ENCODE results near the gene N4BP2L2. TPM values are rescaled to one million over a fixed set of nuclear protein-coding genes. Genes with fewer than 3 reads are reported as not detected.

The N4BP2L2 gene
- total RNA-seq, 1 donor: 183 TPM

DNA sequence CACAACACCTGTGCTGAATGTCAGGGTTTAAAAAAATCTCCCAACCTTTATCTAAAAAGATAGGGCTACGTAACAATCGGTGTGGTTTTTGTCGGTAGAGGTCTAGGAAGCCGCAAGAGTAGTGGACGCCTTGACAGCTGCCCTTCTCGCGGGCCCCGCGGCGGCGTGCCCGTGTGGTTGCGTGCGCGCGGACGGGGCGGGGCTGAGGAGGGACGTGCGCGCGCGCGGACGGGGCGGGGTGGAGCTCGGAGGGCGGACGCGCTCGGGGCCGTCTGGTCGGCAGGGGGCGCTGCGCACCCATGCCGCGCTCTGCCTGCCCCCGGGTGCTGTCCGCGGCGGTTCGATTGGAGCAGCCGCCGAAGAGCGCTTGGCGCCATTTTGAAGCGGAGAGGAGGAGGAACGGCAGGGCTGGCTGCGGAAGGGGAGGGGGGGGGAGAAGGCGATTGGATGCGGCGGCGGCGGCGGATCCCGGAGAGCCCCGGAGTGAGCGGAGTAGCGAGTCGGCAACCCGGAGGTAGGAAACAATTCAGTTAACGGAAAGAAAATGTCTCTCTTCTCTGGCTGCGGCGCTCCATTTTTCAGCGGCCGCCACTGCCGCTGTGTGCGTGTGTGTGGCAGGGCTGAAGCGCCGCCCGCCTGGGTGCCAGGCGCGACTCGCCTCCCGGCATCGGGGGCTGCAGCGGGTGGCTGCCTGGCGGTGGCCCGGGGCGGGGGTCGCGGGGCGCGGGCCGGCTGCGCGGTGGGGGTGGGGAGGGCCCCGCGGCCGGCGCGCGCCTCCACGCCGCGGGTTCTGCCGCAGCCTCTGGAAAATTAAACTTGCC, 47.7 kb upstream of the N4BP2L2 start, which contains the start of gene PDS5B:
Gene PDS5B, plus strand, starts transcription at position 373 of the 821 bp plus-strand sequence. CDS start 62,321 bp downstream, outside the sequence.
- TF ChIP-seq, protein P1, sequence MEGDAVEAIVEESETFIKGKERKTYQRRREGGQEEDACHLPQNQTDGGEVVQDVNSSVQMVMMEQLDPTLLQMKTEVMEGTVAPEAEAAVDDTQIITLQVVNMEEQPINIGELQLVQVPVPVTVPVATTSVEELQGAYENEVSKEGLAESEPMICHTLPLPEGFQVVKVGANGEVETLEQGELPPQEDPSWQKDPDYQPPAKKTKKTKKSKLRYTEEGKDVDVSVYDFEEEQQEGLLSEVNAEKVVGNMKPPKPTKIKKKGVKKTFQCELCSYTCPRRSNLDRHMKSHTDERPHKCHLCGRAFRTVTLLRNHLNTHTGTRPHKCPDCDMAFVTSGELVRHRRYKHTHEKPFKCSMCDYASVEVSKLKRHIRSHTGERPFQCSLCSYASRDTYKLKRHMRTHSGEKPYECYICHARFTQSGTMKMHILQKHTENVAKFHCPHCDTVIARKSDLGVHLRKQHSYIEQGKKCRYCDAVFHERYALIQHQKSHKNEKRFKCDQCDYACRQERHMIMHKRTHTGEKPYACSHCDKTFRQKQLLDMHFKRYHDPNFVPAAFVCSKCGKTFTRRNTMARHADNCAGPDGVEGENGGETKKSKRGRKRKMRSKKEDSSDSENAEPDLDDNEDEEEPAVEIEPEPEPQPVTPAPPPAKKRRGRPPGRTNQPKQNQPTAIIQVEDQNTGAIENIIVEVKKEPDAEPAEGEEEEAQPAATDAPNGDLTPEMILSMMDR (IDR thresholded peaks at IDR 0.05; ENCODE audit: extremely low read depth, low read depth, low read length): peak; percentile 55
- Histone ChIP-seq H3K36me3 (ENCODE audit: insufficient read depth, low read length) (no peaks in the 10 kb centered on the region), H3K27ac (ENCODE audit: low read depth, low read length) (peak within 1 kb of the TSS; percentile 83), H2AFZ (ENCODE audit: low read length) (peak within 1 kb of the TSS; percentile 95), H3K9me3 (ENCODE audit: low read depth, low read length) (no peaks in the 10 kb centered on the region), H3K4me2 (ENCODE audit: insufficient read depth, low read length) (peak within 1 kb of the TSS; percentile 98), H4K20me1 (ENCODE audit: insufficient read depth, low read length) (peaks cover 6% of the 10 kb centered on the region), H3K4me1 (ENCODE audit: insufficient read depth, low read length) (peaks cover 29% of the 10 kb centered on the region), H3K79me2 (ENCODE audit: insufficient read depth, low read length) (peaks cover 37% of the 10 kb centered on the region), H3K27me3 (ENCODE audit: insufficient read depth, low read length) (no peaks in the 10 kb centered on the region), H3K4me3 (ENCODE audit: insufficient read depth, low read length) (peak within 1 kb of the TSS; percentile 85)
- peak; percentile 99 for DNase-seq (ENCODE audit: insufficient read length, low spot score, missing footprints)

DNA sequence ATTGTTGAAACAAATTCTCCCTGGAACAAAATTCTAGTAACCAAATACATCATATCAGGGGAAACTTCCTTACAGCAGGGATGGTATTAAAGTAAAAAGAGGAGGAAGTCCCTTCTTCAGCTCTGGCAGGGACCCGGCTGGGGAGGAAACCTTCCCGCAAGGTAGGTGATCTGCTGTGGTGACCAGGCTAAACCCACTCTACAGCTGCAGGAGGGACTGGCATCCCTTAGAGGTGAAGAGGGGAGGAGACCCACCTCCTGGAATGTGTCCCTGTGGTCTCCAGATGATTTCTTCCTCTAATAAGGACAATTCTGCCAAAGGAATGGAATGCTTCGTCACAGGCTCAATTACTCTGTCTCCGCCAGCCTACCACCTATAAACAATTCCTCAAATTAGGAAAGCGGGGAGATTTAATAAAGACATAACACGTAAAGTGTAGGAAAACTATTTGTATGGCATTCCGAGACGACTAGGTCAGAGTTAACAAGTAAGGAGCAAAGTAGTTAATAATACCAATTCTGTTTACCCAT, 47.0 kb upstream of the N4BP2L2 start:
- H3K36me3 ChIP-seq (ENCODE audit: insufficient read depth, low read length): no peaks in the 10 kb centered on the region
- peak overlapping the region; percentile 95 for H2AFZ ChIP-seq (ENCODE audit: low read length)
- H3K4me1 ChIP-seq (ENCODE audit: insufficient read depth, low read length): peaks cover 29% of the 10 kb centered on the region
- H3K4me3 ChIP-seq (ENCODE audit: insufficient read depth, low read length): peak overlapping the region; percentile 85
- peak overlapping the region; percentile 62 for H3K27ac ChIP-seq (ENCODE audit: low read depth, low read length)
- H4K20me1 ChIP-seq (ENCODE audit: insufficient read depth, low read length): peaks cover 6% of the 10 kb centered on the region
- peaks cover 32% of the 10 kb centered on the region for H3K79me2 ChIP-seq (ENCODE audit: insufficient read depth, low read length)
- no peak for DNase-seq (ENCODE audit: insufficient read length, low spot score, missing footprints)
- H3K4me2 ChIP-seq (ENCODE audit: insufficient read depth, low read length): peak overlapping the region; percentile 98
- no peaks in the 10 kb centered on the region for H3K9me3 ChIP-seq (ENCODE audit: low read depth, low read length)
- no peaks in the 10 kb centered on the region for H3K27me3 ChIP-seq (ENCODE audit: insufficient read depth, low read length)
- TF ChIP-seq, protein P1 (IDR thresholded peaks at IDR 0.05; ENCODE audit: extremely low read depth, low read depth, low read length): no peak

DNA sequence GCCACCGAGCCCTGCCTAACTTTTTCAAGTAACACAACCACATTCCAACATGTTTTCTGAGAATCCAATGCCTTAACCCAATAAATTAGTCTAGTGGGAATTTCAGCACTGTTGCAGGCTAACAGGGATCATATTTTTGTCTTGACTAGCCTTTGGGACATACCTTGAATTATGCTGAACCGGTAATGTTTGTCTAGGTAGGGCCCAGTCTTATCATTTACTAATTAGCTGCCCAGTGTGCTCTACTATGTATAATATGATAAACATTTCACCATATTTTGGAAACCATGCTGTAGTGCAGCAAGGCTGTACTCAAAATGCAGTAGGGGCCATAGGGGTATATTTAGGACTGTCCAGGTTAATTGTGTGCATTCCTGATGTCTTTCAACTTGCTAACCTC, 44.4 kb upstream of the N4BP2L2 start:
- no peaks in the 10 kb centered on the region for H3K36me3 ChIP-seq (ENCODE audit: insufficient read depth, low read length)
- H3K4me3 ChIP-seq (ENCODE audit: insufficient read depth, low read length): no peak overlapping the region
- H3K27ac ChIP-seq (ENCODE audit: low read depth, low read length): no peak overlapping the region
- peaks cover 6% of the 10 kb centered on the region for H3K79me2 ChIP-seq (ENCODE audit: insufficient read depth, low read length)
- no peaks in the 10 kb centered on the region for H4K20me1 ChIP-seq (ENCODE audit: insufficient read depth, low read length)
- TF ChIP-seq, protein P1 (IDR thresholded peaks at IDR 0.05; ENCODE audit: extremely low read depth, low read depth, low read length): no peak
- H3K27me3 ChIP-seq (ENCODE audit: insufficient read depth, low read length): no peaks in the 10 kb centered on the region
- H3K9me3 ChIP-seq (ENCODE audit: low read depth, low read length): no peaks in the 10 kb centered on the region
- no peak overlapping the region for H2AFZ ChIP-seq (ENCODE audit: low read length)
- peaks cover 10% of the 10 kb centered on the region for H3K4me1 ChIP-seq (ENCODE audit: insufficient read depth, low read length)
- DNase-seq (ENCODE audit: insufficient read length, low spot score, missing footprints): no peak
- H3K4me2 ChIP-seq (ENCODE audit: insufficient read depth, low read length): no peak overlapping the region

DNA sequence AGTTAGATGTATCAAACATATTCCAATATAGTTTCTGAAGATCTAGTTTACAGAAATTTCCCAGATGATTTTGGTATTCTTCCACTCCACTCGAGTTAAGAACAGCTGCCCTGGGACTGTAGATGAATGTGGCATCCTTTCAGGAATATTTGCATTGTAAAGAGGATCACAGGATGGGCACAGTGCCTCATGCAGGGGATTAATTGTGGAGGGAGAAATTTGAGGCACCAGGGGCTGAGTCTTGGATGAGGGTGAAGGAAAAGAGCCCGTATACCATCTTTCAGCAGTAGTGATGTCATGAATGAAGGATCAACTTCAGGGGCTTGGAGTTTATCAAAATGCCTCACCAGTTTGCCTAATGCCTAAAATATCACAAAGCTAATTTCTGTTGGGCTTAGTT, 43.7 kb upstream of the N4BP2L2 start:
- no peaks in the 10 kb centered on the region for H3K27me3 ChIP-seq (ENCODE audit: insufficient read depth, low read length)
- H3K79me2 ChIP-seq (ENCODE audit: insufficient read depth, low read length): no peaks in the 10 kb centered on the region
- H3K4me1 ChIP-seq (ENCODE audit: insufficient read depth, low read length): peaks cover 9% of the 10 kb centered on the region
- no peak for DNase-seq (ENCODE audit: insufficient read length, low spot score, missing footprints)
- H3K4me2 ChIP-seq (ENCODE audit: insufficient read depth, low read length): no peak overlapping the region
- no peak overlapping the region for H3K27ac ChIP-seq (ENCODE audit: low read depth, low read length)
- no peaks in the 10 kb centered on the region for H3K9me3 ChIP-seq (ENCODE audit: low read depth, low read length)
- TF ChIP-seq, protein P1 (IDR thresholded peaks at IDR 0.05; ENCODE audit: extremely low read depth, low read depth, low read length): no peak
- no peaks in the 10 kb centered on the region for H4K20me1 ChIP-seq (ENCODE audit: insufficient read depth, low read length)
- no peak overlapping the region for H3K4me3 ChIP-seq (ENCODE audit: insufficient read depth, low read length)
- no peak overlapping the region for H2AFZ ChIP-seq (ENCODE audit: low read length)
- H3K36me3 ChIP-seq (ENCODE audit: insufficient read depth, low read length): no peaks in the 10 kb centered on the region
